HG03064 (cell line): Measurements from ENCODE around the gene ARHGAP12.

Experiments
- ATAC-seq: cut with Tn5 transposase; IDR thresholded peaks from one replicate; pipeline ENCODE4 v1.9.1; 2021; ENCODE audit warnings: low read depth; ENCODE audit not compliant: unreplicated experiment

The ARHGAP12 gene

DNA sequence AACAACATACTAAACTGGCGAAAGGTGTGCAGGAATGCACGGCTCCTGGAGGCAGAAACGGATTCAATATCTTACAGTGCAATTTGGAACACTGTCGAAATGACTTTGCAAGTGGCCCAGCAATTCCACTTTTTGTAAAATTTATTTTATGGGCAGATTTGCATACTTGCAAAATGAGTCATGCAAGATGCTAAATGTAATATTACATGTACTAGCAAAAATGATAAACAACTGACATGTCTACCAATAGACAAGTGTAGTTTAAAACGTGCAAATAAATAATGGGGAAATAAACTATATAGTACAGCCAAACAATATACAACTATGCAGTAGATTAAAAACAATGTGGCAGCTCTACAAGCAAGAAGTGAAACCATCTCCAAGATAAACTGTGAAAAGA, 97.7 kb downstream of the ARHGAP12 start:
- ATAC-seq, result no peak

DNA sequence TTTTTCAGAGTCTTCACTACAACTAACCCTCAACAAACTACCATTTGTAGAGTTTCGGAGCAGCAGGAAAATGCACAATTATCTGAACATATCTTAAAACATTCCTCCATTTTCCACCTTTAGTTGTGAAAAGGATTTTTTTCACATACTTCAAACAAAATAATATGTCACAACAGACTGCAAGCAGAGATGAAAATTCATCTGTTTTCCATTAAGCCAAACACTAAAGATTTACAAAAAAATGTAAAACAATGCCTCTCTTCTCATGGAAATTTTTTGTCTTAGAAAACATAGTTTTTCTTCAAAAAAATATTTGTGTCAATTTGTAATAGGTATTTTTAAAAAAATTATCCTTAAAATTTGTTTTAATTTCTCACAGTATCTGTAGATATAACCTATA, 98.9 kb downstream of the ARHGAP12 start:
- no peak for ATAC-seq

DNA sequence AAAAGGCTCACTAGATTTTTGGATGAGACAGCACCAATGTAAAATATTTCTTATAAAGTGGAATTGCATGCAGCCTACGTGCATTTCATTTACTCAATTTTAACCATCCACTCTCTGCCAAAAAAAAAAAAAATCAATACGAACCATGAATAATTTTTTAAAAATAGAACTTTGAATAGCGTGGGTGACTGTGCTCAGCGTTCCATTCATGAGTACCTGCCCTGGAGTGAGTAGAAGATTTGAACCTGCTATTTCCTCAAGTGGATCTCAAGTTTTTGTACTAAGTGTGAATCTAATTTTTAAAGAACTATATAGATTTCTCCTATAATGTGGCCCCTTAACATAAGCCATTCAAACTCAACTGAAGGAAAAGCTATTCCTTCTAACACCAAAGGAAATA, 105.3 kb downstream of the ARHGAP12 start:
- ATAC-seq, result no peak

DNA sequence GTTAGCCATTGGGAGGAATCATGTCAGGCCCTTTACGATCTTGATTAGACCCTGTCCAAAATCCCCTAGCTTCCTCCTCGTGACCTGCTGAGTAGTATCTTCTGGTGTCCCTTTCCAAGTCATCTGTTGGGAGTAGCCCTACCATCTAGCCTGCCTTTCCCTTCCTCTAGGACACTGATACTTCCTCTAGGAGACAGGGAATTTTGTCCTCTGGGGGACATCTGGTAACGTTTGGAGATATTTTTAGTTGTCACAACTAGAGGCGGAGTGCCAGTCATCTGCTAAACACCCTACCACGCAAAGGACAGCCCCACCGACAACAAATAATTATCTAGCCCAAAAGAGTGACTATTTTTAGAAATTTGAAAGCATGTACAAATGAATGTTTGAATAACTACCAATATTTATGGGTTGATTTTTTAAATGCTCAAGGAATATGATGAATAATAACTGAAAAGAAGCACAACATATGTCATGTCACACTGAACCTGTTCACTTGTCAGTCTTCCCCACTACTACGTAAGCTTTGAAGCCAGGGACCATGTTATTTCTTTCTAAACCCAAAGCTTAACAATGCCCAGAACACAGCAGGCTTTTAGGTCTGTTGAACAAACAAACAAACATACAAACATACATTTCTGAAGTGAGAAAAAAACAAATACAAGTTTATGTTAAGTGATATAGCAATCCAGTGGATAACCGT, 105.9 kb downstream of the ARHGAP12 start:
- ATAC-seq, result no peak

DNA sequence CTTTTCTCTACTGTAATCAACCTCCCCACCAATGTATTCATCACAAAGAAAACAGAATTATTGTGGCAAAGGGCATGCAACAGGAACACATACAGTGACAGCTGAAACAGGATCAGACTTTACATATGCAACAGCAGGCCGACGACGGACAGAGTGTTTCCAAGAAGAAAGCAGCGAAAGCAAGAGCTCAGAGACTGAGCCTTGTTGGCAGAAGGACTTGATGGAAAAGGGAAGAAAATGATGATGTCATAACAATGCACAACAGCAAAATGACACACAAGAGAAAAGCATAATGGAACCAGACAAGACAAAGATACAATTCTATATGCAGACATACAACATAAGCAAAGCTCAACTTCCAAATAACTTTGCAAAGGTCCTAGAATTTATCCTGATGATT, 106.5 kb downstream of the ARHGAP12 start:
- ATAC-seq, result no peak

DNA sequence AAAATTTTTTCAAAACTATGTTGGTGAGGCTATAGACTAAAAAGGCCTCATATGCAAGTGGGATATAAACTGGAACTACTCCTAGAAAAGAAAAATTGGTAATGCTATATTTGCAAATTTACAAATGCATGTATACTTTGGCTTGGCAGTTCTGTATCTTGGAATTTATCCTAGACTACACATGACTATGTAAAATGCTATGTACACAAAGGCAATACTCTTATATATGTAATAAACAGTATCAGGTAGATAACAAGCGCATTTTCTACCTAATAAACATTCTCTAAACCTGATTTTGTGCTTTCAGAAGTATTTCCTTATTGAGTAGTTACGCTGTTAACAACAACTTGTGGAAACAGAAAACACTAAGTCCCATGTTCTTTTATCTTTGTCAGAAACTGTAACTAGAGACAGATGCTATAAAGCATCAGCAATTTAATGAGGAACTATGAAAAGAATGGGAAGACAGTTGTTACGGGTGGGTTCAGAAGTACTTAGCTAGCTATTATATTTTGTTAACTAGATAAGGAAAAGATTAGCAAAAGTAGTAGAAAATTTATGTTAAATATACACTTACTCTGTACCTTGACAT, 107.8 kb downstream of the ARHGAP12 start:
- ATAC-seq, result no peak

DNA sequence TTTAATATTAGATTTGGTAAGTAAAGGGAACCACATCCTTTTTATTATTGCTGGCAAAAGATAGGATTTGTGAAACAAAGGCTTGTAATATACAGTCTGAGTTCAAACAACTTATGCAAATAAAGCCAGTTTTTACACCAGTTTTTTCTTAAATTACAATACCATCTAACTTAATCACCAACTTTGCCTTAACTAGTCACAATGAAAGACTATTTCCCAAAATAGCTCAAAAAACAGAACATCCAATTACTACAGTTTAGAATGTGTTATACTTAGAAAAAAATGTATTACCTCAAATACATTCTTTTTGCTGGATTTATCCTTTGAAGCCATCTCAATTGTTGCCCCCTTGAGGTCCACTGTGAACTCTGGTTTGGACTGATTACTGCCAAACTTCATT, 108.5 kb downstream of the ARHGAP12 start:
- no peak for ATAC-seq

DNA sequence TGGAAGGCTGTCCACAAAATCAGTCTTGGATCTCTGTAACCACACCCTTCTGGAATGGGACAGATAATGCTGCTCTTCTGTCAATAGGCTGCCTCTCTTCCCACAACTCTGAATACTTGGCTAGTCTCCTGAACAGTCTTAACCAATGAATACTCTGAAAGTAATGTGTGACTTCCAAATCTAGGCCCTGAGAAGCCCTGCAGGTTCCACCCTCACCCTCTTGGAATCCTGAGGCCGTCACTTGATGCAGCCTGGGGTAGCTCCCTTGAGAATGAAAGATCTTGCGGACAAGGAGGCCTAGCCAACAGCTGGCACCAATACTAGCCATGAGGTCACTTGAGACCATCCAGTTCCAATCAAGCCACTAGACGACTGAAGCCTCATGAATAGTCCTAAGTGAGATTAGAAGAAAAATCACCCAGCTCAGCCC, 109.2 kb downstream of the ARHGAP12 start:
- ATAC-seq, result no peak

DNA sequence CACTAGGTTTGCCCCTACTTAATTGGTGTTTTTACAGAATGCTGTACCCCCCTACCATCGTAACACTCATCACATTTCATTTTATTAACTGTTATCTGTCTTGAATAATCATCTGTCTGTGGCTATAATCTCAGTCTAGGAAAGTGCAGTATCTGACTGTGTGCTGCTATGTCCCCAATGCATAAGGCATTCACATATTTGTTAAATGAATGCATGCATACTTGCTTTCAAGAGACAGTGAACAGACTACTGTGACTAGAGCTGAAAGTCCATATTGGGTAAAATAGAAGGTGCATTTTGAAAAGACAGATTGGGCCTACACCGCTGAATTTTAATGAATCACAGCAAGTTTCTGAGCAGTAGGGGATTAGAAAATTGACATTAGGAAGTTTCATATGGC, 112.3 kb downstream of the ARHGAP12 start:
- ATAC-seq, result no peak

DNA sequence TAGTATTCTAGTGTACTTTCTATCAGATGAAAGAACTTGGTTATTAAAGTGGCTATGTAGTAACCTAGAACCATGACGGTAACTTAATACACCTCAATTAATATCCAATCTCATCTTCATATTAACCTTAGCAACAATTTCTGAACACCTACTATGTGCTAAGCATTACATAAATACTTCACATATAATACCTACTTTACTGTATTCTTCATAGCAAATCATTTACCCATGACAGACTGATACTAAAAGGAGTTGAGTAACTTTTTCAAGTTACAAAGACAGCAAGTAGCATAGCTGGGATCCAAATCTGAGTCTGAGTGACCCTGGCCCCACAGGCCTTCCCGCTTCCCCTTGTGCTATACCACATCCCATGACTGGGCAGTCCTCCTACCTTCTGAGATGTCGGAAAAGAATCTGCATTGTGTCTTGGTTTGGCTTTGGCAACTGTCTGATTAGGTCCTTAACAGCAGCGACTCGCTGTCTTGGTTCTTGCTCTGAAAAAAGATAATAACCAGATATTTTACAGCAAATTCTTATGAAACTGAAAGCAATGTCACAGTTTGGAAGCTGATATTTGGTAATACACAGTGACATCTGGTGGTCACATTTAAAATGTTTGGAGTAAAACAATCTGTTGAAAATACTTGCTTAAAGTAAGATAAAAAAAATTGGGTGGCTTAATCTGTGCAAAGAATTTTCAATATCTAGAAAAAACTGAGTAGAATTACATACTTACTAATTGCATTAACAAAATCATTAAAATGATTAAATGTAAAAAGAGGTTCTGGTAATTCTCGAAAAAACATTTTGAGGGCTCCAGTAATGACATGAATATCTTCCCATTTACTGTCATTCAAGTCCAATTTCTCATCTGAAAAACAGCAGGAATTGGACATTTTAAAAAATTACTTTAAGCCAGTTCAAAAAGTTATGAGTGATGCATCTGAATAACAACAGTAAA, 120.1 kb downstream of the ARHGAP12 start:
- no peak for ATAC-seq

DNA sequence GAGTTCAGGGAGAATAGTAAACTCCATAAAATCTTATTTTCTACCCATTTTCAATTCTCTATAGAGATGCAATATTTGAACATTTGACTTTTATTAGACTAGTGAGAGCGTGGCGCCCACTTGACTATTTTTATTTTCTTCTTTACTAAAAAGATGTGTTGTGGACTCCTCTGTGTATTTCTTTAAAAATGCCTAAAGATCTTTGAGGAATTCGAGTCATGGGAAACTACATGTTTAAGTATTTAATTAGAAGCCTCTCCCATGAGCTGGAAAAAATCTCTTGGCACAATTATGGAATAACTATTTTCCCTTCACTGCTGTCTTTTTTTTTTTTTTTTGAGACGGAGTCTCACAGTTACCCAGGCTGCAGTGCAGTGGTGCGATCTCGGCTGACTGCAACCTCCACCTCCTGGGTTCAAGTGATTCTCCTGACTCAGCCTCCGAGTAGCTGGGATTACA, 124.2 kb downstream of the ARHGAP12 start:
- ATAC-seq, result no peak

DNA sequence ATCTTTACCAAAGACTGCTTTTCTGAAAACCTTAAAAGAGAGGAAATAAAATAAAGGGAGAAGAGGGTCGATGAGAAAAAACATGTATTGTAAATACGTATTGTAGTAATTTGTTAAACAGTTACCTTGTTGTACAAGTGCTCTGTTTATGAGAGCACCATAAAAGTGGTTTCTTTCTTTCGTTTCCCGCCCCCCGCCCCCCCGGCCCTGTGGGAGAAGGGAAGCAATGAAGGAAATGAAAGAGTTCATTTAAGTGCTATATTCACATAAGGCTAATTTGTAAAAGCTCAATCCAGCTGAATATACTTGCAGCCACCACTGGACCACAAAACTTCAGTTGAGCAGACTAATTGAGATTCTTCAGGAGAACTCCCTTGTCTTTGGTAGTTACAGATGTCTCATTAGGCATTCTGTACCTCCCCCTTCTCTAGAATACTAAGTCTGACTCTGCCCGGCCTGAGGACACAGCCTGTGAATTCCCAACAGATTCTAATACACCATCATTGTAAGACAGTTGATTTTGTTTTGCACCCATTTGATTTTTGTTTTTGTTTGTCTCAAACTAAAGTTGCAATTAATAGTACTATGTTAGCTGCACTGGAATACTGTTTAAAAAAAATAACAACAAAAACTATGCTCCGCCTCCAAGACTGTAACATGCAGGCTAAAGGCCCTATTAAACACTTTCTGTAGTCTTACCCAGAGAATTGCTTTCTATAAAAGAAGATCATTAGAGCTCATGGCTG, 124.9 kb downstream of the ARHGAP12 start:
- ATAC-seq, result no peak

DNA sequence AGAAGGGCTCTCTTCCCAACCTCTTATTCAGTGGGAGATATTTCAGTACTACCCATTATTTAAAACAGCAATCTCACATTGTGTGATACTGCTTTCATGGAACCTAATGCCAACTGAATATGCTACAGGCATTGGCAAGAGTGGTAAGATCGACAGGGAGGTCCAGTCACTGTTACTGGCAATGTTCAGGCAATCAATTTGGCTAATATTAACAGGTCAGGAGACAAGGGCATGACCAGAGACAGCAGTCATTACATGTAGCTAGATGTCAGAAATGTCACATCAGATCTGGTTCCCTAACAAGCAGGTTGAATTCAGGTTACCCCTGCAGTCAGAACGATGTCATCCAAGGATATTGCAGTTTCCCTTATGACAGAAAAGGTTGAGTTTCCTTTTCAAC, 129.4 kb downstream of the ARHGAP12 start:
- no peak for ATAC-seq

DNA sequence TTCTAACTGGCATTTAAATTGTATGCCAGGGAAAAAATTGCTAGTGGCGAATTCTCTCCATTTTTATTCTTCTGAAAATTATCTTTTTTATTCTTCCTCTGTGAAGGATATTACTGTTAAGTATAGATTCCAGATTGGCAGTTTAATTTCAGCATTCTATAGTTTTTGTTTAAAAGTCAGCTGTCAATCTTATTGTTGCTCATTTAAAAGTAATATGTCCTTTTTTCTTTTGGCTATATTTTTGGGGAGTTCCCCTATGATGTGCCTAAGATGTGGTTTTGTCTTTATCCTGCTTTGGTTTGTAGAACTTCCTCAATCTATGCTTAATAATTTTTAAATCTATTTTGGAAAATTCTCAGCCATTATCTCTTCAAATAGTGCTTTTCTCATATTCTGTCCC, 135.9 kb downstream of the ARHGAP12 start:
- no peak for ATAC-seq

DNA sequence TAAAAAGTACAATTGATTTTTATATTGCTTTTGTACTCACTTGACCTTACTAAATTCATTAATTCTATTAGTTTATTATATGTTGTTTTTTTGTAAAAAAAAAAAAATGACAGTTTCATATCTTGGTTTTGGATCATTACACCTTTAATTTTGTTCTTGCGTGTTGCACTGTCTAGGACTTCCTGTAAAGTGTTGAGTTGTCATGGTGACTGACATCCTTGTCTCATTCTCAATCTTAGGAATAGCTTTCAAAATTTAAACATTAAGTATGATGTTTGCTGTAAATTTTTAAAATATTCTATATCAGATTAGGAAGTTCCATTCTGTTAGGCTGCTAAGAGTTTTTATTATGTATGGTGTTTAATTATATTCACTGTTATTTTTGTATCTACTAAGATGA, 139.1 kb downstream of the ARHGAP12 start:
- no peak for ATAC-seq

DNA sequence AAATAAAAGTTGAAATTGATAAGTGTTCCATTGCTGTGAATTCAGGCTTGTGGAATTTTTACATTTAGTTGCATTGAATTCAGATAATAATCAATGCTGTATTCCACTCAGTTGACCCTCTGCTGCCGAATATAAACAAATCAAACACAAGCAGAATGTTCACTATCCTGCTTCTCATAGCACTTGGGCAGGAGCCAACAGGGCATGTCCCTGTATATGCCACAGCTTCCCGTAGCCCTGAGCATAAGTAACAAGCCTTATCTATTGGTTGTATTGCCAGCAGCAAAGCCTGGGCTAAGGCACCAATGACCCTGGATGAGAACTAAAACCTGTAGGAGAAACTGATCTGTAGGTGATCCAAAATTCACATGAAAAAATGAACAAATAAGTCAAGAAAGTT, 145.9 kb downstream of the ARHGAP12 start:
- no peak for ATAC-seq

DNA sequence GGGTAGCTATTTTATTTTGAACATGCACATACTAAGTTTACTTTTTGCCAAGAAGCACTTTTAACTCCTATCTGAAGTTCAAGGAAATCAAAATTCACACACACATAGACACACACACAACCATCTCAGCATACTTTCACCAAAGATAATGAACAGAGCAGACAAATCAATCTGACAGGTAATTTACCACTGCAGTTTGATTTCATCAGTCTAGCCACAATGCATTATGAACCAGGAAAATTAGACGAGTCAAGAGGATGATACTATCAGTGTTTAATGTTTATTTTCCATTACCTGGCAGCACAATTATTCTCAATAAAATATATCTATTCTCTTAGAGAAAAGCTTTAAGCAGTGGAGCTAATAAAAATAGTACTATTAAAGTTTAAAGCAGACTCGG, 147.9 kb downstream of the ARHGAP12 start:
- no peak for ATAC-seq

DNA sequence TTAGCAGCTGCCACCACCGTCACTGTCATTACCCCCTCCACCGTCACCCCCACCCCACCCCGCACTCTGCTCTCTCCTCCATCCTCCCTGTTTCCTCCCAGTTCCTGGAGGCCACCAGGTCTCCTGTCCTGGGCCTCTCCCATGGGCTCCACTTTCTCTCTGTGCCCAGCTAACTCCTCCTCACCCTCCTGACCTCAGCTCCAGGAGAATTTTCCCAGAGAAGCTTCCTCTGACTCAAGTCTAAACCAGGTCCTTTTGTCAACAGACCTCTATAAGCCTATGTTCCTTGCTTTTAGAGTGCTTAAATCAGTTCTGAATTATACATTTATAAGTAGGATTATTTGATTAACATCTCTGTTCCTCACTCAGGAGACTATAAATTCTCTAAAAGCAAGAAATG, 150.0 kb downstream of the ARHGAP12 start:
- no peak for ATAC-seq

DNA sequence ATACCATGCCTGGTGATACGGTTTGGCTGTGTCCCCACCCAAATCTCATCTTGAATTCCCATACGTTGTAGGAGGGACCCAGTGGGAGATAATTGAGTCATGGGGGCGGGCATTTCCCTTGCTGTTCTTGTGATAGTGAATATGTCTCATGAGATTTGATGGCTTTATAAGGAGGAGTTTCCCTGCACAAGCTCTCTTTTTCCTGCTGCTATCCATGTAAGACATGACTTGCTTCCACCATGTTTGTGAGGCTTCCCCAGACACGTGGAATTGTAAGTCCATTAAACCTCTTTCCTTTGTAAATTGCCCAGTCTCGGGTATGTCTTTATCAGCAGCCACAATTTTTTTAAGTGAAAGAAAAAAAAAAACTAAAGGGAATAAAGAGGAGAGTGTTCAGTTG, 152.5 kb downstream of the ARHGAP12 start:
- no peak for ATAC-seq

DNA sequence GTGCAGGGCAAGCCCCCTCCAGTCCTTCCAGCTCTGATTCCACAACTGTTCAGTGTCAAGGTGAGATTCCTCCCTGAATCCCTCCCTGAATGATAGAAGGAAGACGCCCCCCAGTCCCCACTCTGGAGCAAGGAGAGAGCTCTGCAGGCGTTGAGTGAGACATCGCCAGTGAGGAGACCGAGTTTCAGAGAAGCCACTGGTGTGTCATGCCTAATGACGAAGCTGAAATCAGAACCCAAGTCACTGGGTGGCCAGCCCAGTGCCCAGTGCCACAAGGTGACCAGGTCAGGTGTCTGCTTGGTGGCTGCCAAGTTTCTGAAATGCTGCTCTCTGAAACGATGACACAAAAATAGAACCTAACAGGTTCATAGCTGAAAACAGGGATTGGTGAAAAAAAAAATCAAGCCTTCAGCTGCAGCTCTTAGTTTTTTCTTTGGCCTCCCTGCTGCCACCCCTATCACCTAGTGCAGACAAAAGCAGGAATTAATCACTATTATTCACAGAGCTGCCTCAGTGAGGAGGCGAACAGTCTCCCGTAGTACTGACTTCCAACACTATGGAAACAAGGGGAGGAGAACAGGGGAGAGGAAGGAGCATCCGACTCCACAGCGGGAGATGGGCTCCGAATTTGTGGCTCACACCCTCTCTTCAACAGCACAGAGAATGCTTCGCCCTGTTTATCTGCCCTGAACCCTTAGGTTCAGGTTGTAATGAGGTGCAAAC, 153.5 kb downstream of the ARHGAP12 start:
- no peak for ATAC-seq
